Endothelial cell (in vitro differentiated cells): ENCODE measurements around the gene CASP9. TPM values are rescaled to one million over a fixed set of nuclear protein-coding genes. Genes with fewer than 3 reads are reported as not detected.
"Not testable (repeated sequence)": the region's sequence is repeated elsewhere in the genome, so short reads cannot be mapped to it uniquely, and the experiment has no call there.

ENCODE experiments used
- DNase-seq: peaks from one replicate; pipeline ENCODE4 v3.0.0; 2021; ENCODE audit warnings: low spot score
- H3K27ac Mint-ChIP-seq: one replicate; pipeline ENCODE4 v1.8.0; 2021; ENCODE audit warnings: mixed read lengths, inconsistent platforms; ENCODE audit not compliant: unreplicated experiment
- H3K27me3 Mint-ChIP-seq: one replicate; pipeline ENCODE4 v1.8.0; 2021; ENCODE audit warnings: mild to moderate bottlenecking, moderate library complexity, mixed read lengths, inconsistent platforms; ENCODE audit not compliant: unreplicated experiment
- H3K36me3 Mint-ChIP-seq: one replicate; pipeline ENCODE4 v1.8.0; 2021; ENCODE audit warnings: mild to moderate bottlenecking, low read depth, mixed read lengths, inconsistent platforms; ENCODE audit not compliant: unreplicated experiment
- H3K4me1 Mint-ChIP-seq: one replicate; pipeline ENCODE4 v1.8.0; 2021; ENCODE audit warnings: mild to moderate bottlenecking, mixed read lengths, inconsistent platforms; ENCODE audit not compliant: unreplicated experiment
- H3K4me3 Mint-ChIP-seq: one replicate; pipeline ENCODE4 v1.8.0; 2021; ENCODE audit warnings: mild to moderate bottlenecking, mixed read lengths, inconsistent platforms; ENCODE audit not compliant: unreplicated experiment
- H3K9me3 Mint-ChIP-seq: one replicate; pipeline ENCODE4 v1.8.0; 2021; ENCODE audit warnings: mixed read lengths, inconsistent platforms; ENCODE audit not compliant: unreplicated experiment
- total RNA-seq: library from RNA; stranded (reverse); fragmentation: NEBNext Ultra II Directional; extraction: Animal tissue kit (Norgen Biotek cat#: 25700); gene quantifications from one replicate; pipeline ENCODE4 v1.2.1, GENCODE V29; 2021; ENCODE audit not compliant: unreplicated experiment
- TF ChIP-seq, protein P1 (sequence below): fragments of 200-600 bp; sonication (generic); IDR thresholded peaks from one replicate; pipeline ENCODE4 v1.5.0; 2021; ENCODE audit warnings: antibody characterized with exemption; ENCODE audit not compliant: unreplicated experiment

The CASP9 gene
- total RNA-seq, 1 donor from 2014 or later = 12.0 TPM

DNA sequence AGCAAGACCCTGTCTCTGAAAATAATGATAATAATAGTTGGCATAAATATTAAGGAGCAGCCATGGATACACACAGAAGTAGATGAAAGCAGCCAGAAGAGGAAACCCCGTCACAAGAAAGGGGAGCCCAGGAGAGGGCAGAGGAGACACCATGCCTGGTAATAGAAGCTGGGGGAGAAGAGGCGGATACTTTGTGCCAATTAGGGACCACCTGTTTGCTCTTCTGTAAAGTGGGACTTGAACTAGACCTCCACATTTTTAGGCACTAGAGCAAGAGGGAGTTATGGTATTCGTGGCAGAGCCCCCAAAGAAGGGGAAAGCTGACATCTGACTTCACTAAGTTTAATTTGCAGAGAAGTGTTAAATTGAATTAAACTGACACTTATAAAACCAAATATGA lies 35.6 kb downstream of the CASP9 start:
- H3K9me3 Mint-ChIP-seq = no peaks in the 10 kb centered on the region
- H3K27me3 Mint-ChIP-seq = no peaks in the 10 kb centered on the region
- TF ChIP-seq, protein P1, sequence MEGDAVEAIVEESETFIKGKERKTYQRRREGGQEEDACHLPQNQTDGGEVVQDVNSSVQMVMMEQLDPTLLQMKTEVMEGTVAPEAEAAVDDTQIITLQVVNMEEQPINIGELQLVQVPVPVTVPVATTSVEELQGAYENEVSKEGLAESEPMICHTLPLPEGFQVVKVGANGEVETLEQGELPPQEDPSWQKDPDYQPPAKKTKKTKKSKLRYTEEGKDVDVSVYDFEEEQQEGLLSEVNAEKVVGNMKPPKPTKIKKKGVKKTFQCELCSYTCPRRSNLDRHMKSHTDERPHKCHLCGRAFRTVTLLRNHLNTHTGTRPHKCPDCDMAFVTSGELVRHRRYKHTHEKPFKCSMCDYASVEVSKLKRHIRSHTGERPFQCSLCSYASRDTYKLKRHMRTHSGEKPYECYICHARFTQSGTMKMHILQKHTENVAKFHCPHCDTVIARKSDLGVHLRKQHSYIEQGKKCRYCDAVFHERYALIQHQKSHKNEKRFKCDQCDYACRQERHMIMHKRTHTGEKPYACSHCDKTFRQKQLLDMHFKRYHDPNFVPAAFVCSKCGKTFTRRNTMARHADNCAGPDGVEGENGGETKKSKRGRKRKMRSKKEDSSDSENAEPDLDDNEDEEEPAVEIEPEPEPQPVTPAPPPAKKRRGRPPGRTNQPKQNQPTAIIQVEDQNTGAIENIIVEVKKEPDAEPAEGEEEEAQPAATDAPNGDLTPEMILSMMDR = no peak
- no peak overlapping the region for H3K27ac Mint-ChIP-seq
- H3K4me3 Mint-ChIP-seq = no peak overlapping the region
- DNase-seq = no peak
- no peaks in the 10 kb centered on the region for H3K4me1 Mint-ChIP-seq
- H3K36me3 Mint-ChIP-seq = peaks cover 7% of the 10 kb centered on the region

DNA sequence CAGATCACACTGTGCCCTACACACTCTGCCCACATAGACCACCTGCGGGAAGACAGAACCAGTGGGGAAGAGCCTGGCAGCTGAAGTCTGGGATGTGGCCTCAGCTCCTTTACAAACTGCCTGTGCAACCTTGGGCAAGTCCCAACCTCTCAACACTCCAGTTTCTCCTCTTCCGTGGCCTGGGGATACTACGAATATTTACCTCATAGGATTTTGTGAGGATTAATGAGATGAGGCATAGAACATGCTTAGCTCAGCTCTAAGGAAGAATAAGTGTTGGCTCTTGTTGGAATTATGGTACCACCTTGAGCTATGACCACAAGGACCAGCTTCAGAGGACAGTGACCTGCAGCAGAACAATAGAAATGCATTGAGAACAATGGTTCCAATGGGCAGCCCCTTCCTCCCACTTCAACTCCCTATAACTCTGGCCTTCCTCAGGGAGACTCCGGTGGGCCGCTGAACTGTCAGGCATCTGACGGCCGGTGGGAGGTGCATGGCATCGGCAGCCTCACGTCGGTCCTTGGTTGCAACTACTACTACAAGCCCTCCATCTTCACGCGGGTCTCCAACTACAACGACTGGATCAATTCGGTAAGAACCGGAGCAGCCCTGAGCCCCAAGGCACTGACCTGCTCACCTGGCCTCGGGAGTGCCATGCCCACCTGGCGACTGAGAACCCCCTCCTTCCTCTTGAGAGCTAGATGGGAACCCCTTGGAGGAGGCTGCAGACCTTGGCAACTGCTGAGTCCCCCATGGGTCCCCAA lies 37.0 kb downstream of the CASP9 start:
- not testable (repeated sequence) for H3K9me3 Mint-ChIP-seq, H3K27ac Mint-ChIP-seq, DNase-seq, H3K4me1 Mint-ChIP-seq, H3K27me3 Mint-ChIP-seq, H3K36me3 Mint-ChIP-seq, H3K4me3 Mint-ChIP-seq

DNA sequence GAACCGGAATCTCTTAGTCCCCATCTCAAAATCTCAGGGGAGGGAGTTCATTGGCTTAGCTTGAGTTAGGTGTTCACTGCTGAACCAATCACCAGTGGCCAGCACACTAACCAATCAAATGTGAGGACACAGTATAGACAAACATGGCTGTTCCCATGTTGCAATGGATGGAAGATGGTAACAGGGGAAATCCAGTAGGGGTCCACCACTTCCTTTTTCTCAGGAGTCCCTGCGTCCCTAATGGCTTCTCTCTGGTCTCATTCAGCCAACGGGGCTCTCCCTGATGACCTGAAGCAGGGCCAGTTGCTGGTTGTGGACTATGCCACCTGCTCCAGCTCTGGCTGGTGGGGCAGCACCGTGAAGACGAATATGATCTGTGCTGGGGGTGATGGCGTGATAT lies 38.4 kb downstream of the CASP9 start:
- DNase-seq = no peak
- TF ChIP-seq, protein P1 = no peak
- H3K4me3 Mint-ChIP-seq = no peak overlapping the region
- no peaks in the 10 kb centered on the region for H3K4me1 Mint-ChIP-seq
- no peaks in the 10 kb centered on the region for H3K27me3 Mint-ChIP-seq
- H3K9me3 Mint-ChIP-seq = no peaks in the 10 kb centered on the region
- H3K36me3 Mint-ChIP-seq = peaks cover 4% of the 10 kb centered on the region
- H3K27ac Mint-ChIP-seq = no peak overlapping the region

DNA sequence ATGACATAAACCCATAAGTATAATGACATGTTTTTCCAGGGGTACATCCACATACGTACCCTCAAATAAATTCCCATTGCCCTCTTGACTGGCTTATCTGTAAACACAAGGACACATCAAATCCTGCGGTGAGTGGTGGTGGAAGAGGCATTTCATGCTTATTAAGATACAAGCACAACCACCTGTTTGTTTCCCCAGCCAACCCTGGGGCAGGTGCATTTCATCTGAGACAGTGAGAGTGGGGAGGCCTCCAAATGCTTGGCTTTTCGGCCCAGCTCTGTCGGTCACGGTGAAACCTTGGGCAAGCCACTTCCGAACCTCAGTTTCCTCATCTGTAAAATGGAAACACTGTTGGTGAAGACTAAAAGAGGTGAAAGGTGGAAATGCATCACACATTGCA lies 39.6 kb downstream of the CASP9 start:
- H3K27ac Mint-ChIP-seq, H3K36me3 Mint-ChIP-seq, H3K4me3 Mint-ChIP-seq, H3K9me3 Mint-ChIP-seq, H3K27me3 Mint-ChIP-seq, DNase-seq, H3K4me1 Mint-ChIP-seq: not testable (repeated sequence)

DNA sequence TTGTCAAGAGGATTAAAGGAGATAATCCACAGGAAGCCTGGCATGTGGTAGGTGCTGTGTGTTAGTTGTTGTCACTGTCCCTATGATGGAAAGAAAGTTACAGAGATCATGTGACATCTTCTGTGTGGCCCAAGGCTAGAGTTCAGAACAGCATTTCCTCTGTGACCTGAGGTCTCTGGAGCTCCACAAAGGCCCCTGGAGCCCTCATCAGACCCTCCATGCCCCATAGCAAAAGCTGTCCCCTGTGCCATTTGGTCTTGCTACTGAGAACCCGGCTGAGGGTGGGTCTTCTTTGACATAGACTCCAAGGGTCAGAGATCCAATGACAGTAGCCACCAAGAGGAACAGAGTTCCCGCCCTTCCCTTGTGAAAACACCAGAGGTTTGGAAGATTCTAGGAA lies 40.0 kb downstream of the CASP9 start:
- H3K27ac Mint-ChIP-seq = no peak overlapping the region
- no peak for DNase-seq
- no peaks in the 10 kb centered on the region for H3K4me1 Mint-ChIP-seq
- TF ChIP-seq, protein P1 = no peak
- H3K27me3 Mint-ChIP-seq = no peaks in the 10 kb centered on the region
- H3K36me3 Mint-ChIP-seq = peaks cover 4% of the 10 kb centered on the region
- no peak overlapping the region for H3K4me3 Mint-ChIP-seq
- no peaks in the 10 kb centered on the region for H3K9me3 Mint-ChIP-seq

DNA sequence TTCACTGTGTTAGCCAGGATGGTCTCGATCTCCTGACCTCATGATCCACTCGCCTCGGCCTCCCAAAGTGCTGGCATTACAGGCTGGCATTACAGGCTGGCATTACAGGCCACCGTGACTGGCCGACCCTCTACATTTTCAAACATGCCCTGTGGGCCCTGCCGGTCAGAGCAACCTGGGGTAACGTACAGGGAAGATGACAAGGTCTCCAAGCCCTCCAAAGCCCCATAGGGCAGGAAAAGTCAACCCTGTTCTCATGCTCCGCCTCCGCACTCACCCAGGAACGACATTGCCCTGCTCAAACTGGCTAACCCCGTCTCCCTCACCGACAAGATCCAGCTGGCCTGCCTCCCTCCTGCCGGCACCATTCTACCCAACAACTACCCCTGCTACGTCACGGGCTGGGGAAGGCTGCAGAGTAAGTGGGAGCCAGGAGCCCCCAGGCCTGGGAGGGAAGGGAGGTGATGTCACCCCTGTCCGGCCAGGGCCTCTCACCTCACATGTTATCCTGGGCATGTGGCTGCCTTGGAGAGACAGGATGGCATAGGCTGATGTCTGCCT lies 41.0 kb downstream of the CASP9 start:
- not testable (repeated sequence) for H3K4me1 Mint-ChIP-seq, H3K27me3 Mint-ChIP-seq, DNase-seq, H3K4me3 Mint-ChIP-seq, H3K36me3 Mint-ChIP-seq, H3K27ac Mint-ChIP-seq, H3K9me3 Mint-ChIP-seq

DNA sequence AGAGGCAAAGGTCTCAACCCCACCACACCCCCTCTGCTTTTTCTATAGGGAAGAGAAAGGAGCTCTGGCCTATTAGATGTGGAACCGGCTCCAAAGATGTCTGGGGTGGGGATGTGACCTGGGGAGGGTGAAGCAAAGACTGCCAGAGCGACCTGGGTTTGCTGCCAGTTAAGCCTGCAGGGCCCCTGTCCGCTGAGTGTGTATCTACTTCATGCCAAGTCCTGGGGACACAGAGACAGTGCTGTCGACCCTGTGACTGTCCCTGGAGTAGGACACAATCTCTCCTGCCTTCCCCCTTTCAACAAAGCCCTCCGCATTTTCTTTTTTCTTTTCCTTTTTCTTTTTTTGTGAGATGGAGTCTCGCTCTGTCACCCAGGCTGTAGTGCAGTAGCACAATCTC lies 41.6 kb downstream of the CASP9 start:
- H3K9me3 Mint-ChIP-seq, H3K27me3 Mint-ChIP-seq, H3K4me3 Mint-ChIP-seq, H3K36me3 Mint-ChIP-seq, H3K4me1 Mint-ChIP-seq, DNase-seq, H3K27ac Mint-ChIP-seq: not testable (repeated sequence)
